Measurements from ENCODE around the gene DDX18. TPM values are rescaled to one million over a fixed set of nuclear protein-coding genes. Genes with fewer than 3 reads are reported as not detected.

Gene DDX18
- total and polyA plus RNA-seq, 2 donors (not counting 3 experiments of a cell fraction or from before 2014, with no cell fraction given) = 15.8 to 50.4 TPM

GRCh38 chr2:117850461-117850860, 36.0 kb downstream of the DDX18 start:
- intact Hi-C loops (cut with micrococcal nuclease) (no loop called here), dilution Hi-C loops (cut with MboI; ENCODE audit: extremely low pct_ligation_motif_present, low sequenced_read_pairs) (no loop called here)
- Histone ChIP-seq H3K27me3 (ENCODE audit: control insufficient read depth in 2 of 2, insufficient read depth in 2 of 2, low read length in 2 of 2) (peaks cover 16 to 27% of the 10 kb centered on the region in 2 experiments), H4K20me1 (replicated peaks; ENCODE audit: control insufficient read depth, extremely low read depth, insufficient read depth, low read length) (no peaks in the 10 kb centered on the region), H2AFZ (ENCODE audit: low read depth, low read length) (no peak overlapping the region), H3K9me1 (replicated peaks; ENCODE audit: control insufficient read depth, extremely low read depth, insufficient read depth, low read length) (no peaks in the 10 kb centered on the region), H3K4me1 (ENCODE audit: control insufficient read depth, extremely low read depth, insufficient read depth, low read length) (peaks cover 6% of the 10 kb centered on the region), H3K79me2 (ENCODE audit: control insufficient read depth, insufficient read depth, low read length) (no peaks in the 10 kb centered on the region), H3K9ac (replicated peaks; ENCODE audit: extremely low read depth, insufficient read depth, low read length) (no peak overlapping the region), H3K27ac (ENCODE audit: insufficient read depth, low read depth, low read length) (no peak overlapping the region), H3K4me2 (ENCODE audit: insufficient read depth, low read length) (no peak overlapping the region), H3K36me3 (ENCODE audit: control insufficient read depth in 2 of 2, extremely low read depth in 1 of 2, insufficient read depth in 2 of 2, low read length in 2 of 2) (no peaks in the 10 kb centered on the region), H3K4me3 (replicated peaks in 1 of 3; ENCODE audit: insufficient read depth in 1 of 3, low read depth in 1 of 3, low read length in 3 of 3) (no peak overlapping the region), H3K9me3 (replicated peaks; ENCODE audit: control insufficient read depth, insufficient read depth, low read length) (no peaks in the 10 kb centered on the region)
- TF ChIP-seq FOS (IDR thresholded peaks at IDR 0.05; ENCODE audit: borderline replicate concordance, insufficient read depth, low read length) (no peak), POLR2AphosphoS5 (IDR thresholded peaks at IDR 0.05; ENCODE audit: insufficient read depth, low read depth, low read length) (no peak), GATA2 (IDR thresholded peaks at IDR 0.05; ENCODE audit: insufficient read depth, insufficient read length, low read depth, low read length) (no peak), CTCF (IDR thresholded peaks at IDR 0.05; ENCODE audit: extremely low read depth in 1 of 2, insufficient read depth in 1 of 2, low read depth in 1 of 2, low read length in 2 of 2) (no peak), EZH2 (IDR thresholded peaks at IDR 0.05; ENCODE audit: borderline replicate concordance, low read depth, low read length, severe bottlenecking) (no peak), JUN (IDR thresholded peaks at IDR 0.05; ENCODE audit: borderline replicate concordance, insufficient read depth, insufficient read length, low read depth) (no peak), POLR2A (IDR thresholded peaks at IDR 0.05; ENCODE audit: low read depth, low read length) (no peak), MYC (IDR thresholded peaks at IDR 0.05; ENCODE audit: low read depth, low read length) (no peak)
- TF ChIP-seq, protein P1, sequence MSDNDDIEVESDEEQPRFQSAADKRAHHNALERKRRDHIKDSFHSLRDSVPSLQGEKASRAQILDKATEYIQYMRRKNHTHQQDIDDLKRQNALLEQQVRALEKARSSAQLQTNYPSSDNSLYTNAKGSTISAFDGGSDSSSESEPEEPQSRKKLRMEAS (IDR thresholded peaks at IDR 0.05; ENCODE audit: insufficient read depth, insufficient read length) = no peak
- ChIA-PET CTCF (interaction anchor here (0.9 to 1.6 kb wide), 3 partner anchors 14 to 36 kb away, joined by 3 to 9 read pairs (median 4); partner anchors contain the start of gene DDX18), POLR2A (no interaction called here)
- no peak for FAIRE-seq
- BruUV-seq (replicated peaks) = no TSS peak
- no peak for DNase-seq (ENCODE audit: low read depth, low spot score)
